Fibroblast of lung (primary cell): ENCODE results near the gene LRP8. TPM values are rescaled to one million over a fixed set of nuclear protein-coding genes. Genes with fewer than 3 reads are reported as not detected.

ENCODE experiments used
- DNase-seq, 2 donors: peaks; one replicate each; pipeline versions ENCODE4 v3.0.0 to v3.0.0-alpha.2; 2010; ENCODE audit warnings: low read depth in 2 of 2
- H2AFZ ChIP-seq: 2 replicates; pipeline ENCODE4 v1.5.1; 2012; ENCODE audit warnings: low read length, control low read depth, inconsistent platforms
- H3K27ac ChIP-seq: 2 replicates; pipeline ENCODE4 v1.5.1; 2011; ENCODE audit warnings: low read length, control low read depth; ENCODE audit not compliant: insufficient read depth
- H3K27me3 ChIP-seq: 2 replicates; pipeline ENCODE4 v1.5.1; 2011; ENCODE audit warnings: mild to moderate bottlenecking, low read length; ENCODE audit not compliant: control insufficient read depth, insufficient read depth
- H3K36me3 ChIP-seq: 2 replicates; pipeline ENCODE4 v1.5.1; 2011; ENCODE audit warnings: low read length; ENCODE audit not compliant: control insufficient read depth, insufficient read depth
- H3K4me1 ChIP-seq: 2 replicates; pipeline ENCODE4 v1.5.1; 2011; ENCODE audit warnings: low read length; ENCODE audit not compliant: control insufficient read depth, insufficient read depth; ENCODE audit errors: extremely low read depth
- H3K4me2 ChIP-seq: 2 replicates; pipeline ENCODE4 v1.5.1; 2011; ENCODE audit warnings: low read length, control low read depth; ENCODE audit not compliant: insufficient read depth; ENCODE audit errors: extremely low read depth
- H3K4me3 ChIP-seq, 4 experiments: fragments of 200-600 bp in 1 of 4; sonication (generic) in 1 of 4; replicated peaks in 1 of 4; 2 replicates each; pipeline ENCODE4 v1.5.1; 2011 to 2016; ENCODE audit warnings: low read length in 4 of 4, low read depth in 3 of 4, mild to moderate bottlenecking in 3 of 4, control low read depth in 2 of 4, inconsistent platforms in 1 of 4, mixed read lengths in 1 of 4; ENCODE audit not compliant: insufficient read depth in 1 of 4; ENCODE audit errors: control extremely low read depth in 1 of 4
- H3K79me2 ChIP-seq: 2 replicates; pipeline ENCODE4 v1.5.1; 2012; ENCODE audit warnings: mild to moderate bottlenecking, low read length, inconsistent platforms; ENCODE audit not compliant: control insufficient read depth, insufficient read depth
- H3K9ac ChIP-seq: 2 replicates; pipeline ENCODE4 v1.5.1; 2011; ENCODE audit warnings: mild to moderate bottlenecking, low read length, control low read depth; ENCODE audit not compliant: insufficient read depth
- H3K9me3 ChIP-seq: 2 replicates; pipeline ENCODE4 v1.5.1; 2012; ENCODE audit warnings: low read depth, low read length; ENCODE audit not compliant: control insufficient read depth, insufficient read depth
- H4K20me1 ChIP-seq: 2 replicates; pipeline ENCODE4 v1.5.1; 2011; ENCODE audit warnings: low read length; ENCODE audit not compliant: control insufficient read depth, insufficient read depth; ENCODE audit errors: extremely low read depth
- CTCF ChIP-seq, 2 donors: IDR thresholded peaks in 1 of 2; conservative IDR thresholded peaks in 1 of 2; 1 replicate in 1 of 2; 2 replicates in 1 of 2; pipeline ENCODE4 v1.5.1; 2011 to 2012; ENCODE audit warnings: low read length in 2 of 2, control low read depth in 1 of 2, inconsistent platforms in 1 of 2, low read depth in 1 of 2, mild to moderate bottlenecking in 1 of 2
- EZH2 ChIP-seq: IDR thresholded peaks from 2 replicates; pipeline ENCODE4 v1.5.1; 2012; ENCODE audit warnings: low read length, control low read depth, mild to moderate bottlenecking; ENCODE audit errors: missing control alignments
- polyA plus RNA-seq, 2 donors: library from polyadenylated mRNA; depleted of rRNA in 1 of 2; stranded (reverse) in 1 of 2; unstranded in 1 of 2; fragments of >200 nt; gene quantifications; 2 replicates each; pipeline ENCODE4 v1.2.1, GENCODE V29; 2011 to 2012; ENCODE audit warnings: missing spikeins in 1 of 2
- total RNA-seq: library from RNA; depleted of rRNA; stranded (reverse); fragments of >200 nt; gene quantifications from 2 replicates; pipeline ENCODE4 v1.2.1, GENCODE V29; 2014

LRP8 gene
- total and polyA plus RNA-seq, 2 donors (not counting 1 experiment from before 2014, with no cell fraction given): 8.4 to 10.3 TPM

GRCh38 chr1:53326598-53327181 is 1.2 kb downstream of the LRP8 start:
- Histone ChIP-seq H3K4me1 (peaks cover 4% of the 10 kb centered on the region), H3K36me3 (peaks cover 7% of the 10 kb centered on the region), H3K27me3 (no peaks in the 10 kb centered on the region), H3K9me3 (no peaks in the 10 kb centered on the region), H3K27ac (peak overlapping the region; percentile 85), H2AFZ (peak overlapping the region; percentile 7), H3K4me3 (peak overlapping the region; percentile 74 to 85 (median 79)), H4K20me1 (no peaks in the 10 kb centered on the region), H3K9ac (peak overlapping the region; percentile 70), H3K4me2 (peak overlapping the region; percentile 73), H3K79me2 (no peaks in the 10 kb centered on the region)
- DNase-seq: no peak
- no peak for TF ChIP-seq EZH2
- TF ChIP-seq CTCF (conservative IDR thresholded peaks at IDR 0.05 in 1 of 2, IDR thresholded peaks at IDR 0.05 in 1 of 2; ENCODE audit: low read depth in 1 of 2, low read length in 2 of 2): no peak

DNA sequence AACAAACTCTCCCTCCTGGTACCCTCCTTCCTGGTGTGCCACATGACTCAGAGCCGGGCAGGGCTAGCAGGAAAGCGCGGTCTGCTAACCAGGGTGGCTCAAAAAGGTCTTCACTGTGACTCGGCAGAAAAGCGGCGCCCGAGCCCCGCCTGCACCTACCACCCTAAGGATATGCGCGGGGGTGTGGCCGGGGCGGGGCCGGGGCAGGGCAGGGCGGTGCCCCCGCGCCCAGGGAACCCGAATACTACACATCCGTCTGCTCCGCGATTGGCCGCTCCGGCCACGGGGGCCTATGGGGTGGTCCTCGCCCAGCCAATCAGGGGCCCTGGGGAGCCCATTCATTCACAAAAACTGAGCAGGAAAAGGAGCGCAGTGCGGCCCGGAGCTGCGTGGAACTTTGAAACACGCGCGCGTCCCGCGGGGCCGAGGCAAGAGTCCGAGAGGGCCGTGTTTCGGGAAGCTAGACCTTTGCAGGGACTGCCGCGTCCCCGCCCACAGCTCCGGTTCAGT is 1.7 kb downstream of the LRP8 start:
- Histone ChIP-seq H3K27me3 (no peaks in the 10 kb centered on the region), H3K36me3 (peaks cover 7% of the 10 kb centered on the region), H3K4me3 (peak overlapping the region; percentile 74 to 85 (median 79)), H3K4me2 (peak overlapping the region; percentile 76), H4K20me1 (no peaks in the 10 kb centered on the region), H3K9ac (peak overlapping the region; percentile 70), H2AFZ (peak overlapping the region; percentile 7), H3K4me1 (peaks cover 4% of the 10 kb centered on the region), H3K27ac (peak overlapping the region; percentile 85), H3K79me2 (no peaks in the 10 kb centered on the region), H3K9me3 (no peaks in the 10 kb centered on the region)
- peak; percentile 81 to 93 for DNase-seq
- TF ChIP-seq CTCF (conservative IDR thresholded peaks at IDR 0.05 in 1 of 2, IDR thresholded peaks at IDR 0.05 in 1 of 2; ENCODE audit: low read depth in 1 of 2, low read length in 2 of 2) (no peak), EZH2 (no peak)

DNA sequence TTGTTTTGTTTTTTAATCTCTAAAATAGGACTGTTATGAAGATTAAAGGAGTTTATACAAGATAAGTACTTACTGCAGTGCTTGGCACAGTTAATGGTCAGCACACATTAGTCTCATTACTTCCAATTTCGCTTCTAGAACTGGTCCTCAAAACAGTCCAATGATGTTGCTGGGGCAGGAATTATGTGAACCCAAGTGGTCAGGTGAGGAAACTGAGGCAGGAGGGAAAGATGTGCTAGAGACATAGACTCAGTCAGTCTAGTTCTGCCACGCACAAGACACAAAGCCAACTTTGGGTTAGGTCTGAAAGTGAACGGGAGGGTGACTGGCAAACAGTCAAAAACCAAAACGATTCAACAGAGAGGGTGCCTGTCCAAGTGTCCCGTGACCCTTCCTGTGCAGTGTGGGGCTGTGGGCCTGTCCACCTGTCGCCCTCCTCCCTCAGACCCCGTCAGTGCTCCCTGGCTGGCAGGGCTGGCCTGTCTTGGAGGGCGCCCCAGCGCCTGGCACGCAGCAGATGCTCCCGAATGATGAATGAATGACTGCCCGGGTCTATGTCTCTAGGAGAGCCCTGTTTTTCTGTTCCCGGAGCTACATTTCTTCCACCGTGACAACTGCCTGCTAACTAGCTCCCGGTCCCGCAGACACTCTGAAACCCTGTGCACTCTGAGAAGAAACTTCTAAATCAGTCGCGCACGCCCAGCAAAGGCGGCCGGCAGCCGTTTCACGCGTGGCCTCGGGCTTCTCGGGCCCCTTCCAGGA is 2.4 kb downstream of the LRP8 start:
- Histone ChIP-seq H3K4me1 (peaks cover 4% of the 10 kb centered on the region), H3K27ac (peak overlapping the region; percentile 80), H4K20me1 (no peaks in the 10 kb centered on the region), H3K4me2 (peak overlapping the region; percentile 76), H3K9ac (peak overlapping the region; percentile 41), H3K4me3 (peak overlapping the region; percentile 32 to 77 (median 54)), H3K79me2 (no peaks in the 10 kb centered on the region), H3K36me3 (peaks cover 9% of the 10 kb centered on the region), H3K9me3 (no peaks in the 10 kb centered on the region), H3K27me3 (no peaks in the 10 kb centered on the region), H2AFZ (peak overlapping the region; percentile 5)
- no peak for DNase-seq
- TF ChIP-seq CTCF (conservative IDR thresholded peaks at IDR 0.05 in 1 of 2, IDR thresholded peaks at IDR 0.05 in 1 of 2; ENCODE audit: low read depth in 1 of 2, low read length in 2 of 2): no peak
- TF ChIP-seq EZH2: no peak
